Measurements from ENCODE around the gene RAB44.

DNA sequence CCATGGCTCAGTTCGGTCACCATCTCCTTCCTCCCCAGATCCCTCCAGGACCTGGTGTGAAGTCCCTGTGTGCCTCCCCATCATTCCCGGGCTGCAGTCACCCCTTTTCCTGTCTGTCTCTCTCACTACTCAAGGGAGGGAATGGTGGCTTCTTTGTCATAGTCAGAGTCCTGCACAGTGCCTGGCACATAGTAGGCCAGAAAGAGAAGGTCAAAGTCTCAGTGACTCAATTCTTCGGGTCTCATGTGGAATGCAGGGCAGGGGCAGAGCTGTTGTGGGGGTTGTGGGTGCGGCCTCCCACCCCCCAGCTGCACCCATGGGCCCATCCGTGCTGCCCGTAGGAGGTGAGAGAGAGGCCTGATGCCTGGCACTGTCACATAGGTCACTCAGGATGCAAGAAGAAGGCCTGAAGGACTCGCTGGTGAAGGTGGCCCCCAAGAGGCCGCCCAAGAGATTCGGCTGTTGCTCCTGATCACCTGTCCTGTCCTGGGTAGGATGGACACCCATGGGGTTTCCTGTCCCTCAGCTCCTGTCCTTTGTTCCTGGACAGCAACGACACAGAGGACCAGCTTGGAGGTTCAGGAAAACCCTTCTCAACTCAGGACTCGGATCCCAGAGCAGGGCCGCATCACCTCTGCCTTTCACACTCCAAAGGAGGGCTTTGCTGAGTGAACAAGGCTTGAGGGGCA, 34.1 kb downstream of the RAB44 start:
- TF ChIP-seq CTCF (IDR thresholded peaks at IDR 0.05) (peak; percentile 29), EZH2 (IDR thresholded peaks at IDR 0.05) (no peak)
